H1 (cell line): ENCODE results near the gene SFXN1. TPM values are rescaled to one million over a fixed set of nuclear protein-coding genes. Genes with fewer than 3 reads are reported as not detected.
A peak's percentile ranks its signal among the peaks of the same experiment; 100 is the strongest.

Experiments used
- CTCF ChIA-PET: fragments of 300-600 bp; sonication (Branson Sonifier 250); formaldehyde crosslinking; loops from one replicate; lab custom pipeline; 2021; ENCODE audit not compliant: partially characterized antibody; lab: Charles Lee
- POLR2A ChIA-PET: fragments of 300-600 bp; sonication (Branson Sonifier 250); formaldehyde crosslinking; loops from one replicate; lab custom pipeline; 2021; ENCODE audit warnings: inconsistent platforms; ENCODE audit not compliant: partially characterized antibody; lab: Charles Lee
- DNase-seq, 2 experiments: peaks; one replicate each; pipeline versions ENCODE4 v3.0.0 to v3.0.0-alpha.2; 2010 to 2022; ENCODE audit warnings: low spot score in 2 of 2, low read depth in 1 of 2, mixed read lengths in 1 of 2
- FAIRE-seq: peaks from 2 replicates; lab custom pipeline; 2011; peaks lifted over from hg19 to GRCh38; lab: Jason Lieb, UNC
- H2AFZ ChIP-seq: 2 replicates; pipeline ENCODE4 v1.8.1; 2012; ENCODE audit warnings: low read length, inconsistent platforms
- H2AK5ac ChIP-seq: 2 replicates; pipeline ENCODE4 v1.6.1; 2013; ENCODE audit warnings: low read depth, low read length
- H2BK120ac ChIP-seq: replicated peaks from 2 replicates; pipeline ENCODE3; 2013; ENCODE audit warnings: low read depth, low read length, inconsistent platforms
- H2BK12ac ChIP-seq: 2 replicates; pipeline ENCODE4 v1.6.1; 2013; ENCODE audit warnings: low read depth, low read length
- H2BK15ac ChIP-seq: 2 replicates; pipeline ENCODE4 v1.6.1; 2013; ENCODE audit warnings: low read length
- H2BK20ac ChIP-seq: 2 replicates; pipeline ENCODE4 v1.6.1; 2013; ENCODE audit warnings: low read length
- H2BK5ac ChIP-seq: 2 replicates; pipeline ENCODE4 v1.6.1; 2013; ENCODE audit warnings: low read depth, low read length
- H3K14ac ChIP-seq: 2 replicates; pipeline ENCODE4 v1.6.1; 2013; ENCODE audit warnings: inconsistent platforms; ENCODE audit not compliant: insufficient read length
- H3K18ac ChIP-seq: 2 replicates; pipeline ENCODE4 v1.6.1; 2013; ENCODE audit warnings: low read length; ENCODE audit errors: extremely low read depth
- H3K23ac ChIP-seq: 2 replicates; pipeline ENCODE4 v1.6.1; 2013; ENCODE audit warnings: inconsistent platforms; ENCODE audit not compliant: insufficient read length
- H3K23me2 ChIP-seq: 2 replicates; pipeline ENCODE4 v1.6.1; 2013; ENCODE audit warnings: low read depth, low read length
- H3K27ac ChIP-seq: 2 replicates; pipeline ENCODE4 v1.6.1; 2011; ENCODE audit warnings: low read depth, low read length, inconsistent platforms
- H3K27me3 ChIP-seq, 4 experiments: replicated peaks in 1 of 4; 1 replicate in 1 of 4; 2 replicates in 3 of 4; pipeline versions ENCODE4 v1.6.1 to v1.8.1; 2011 to 2013; ENCODE audit warnings: low read length in 3 of 4, mild to moderate bottlenecking in 3 of 4, inconsistent platforms in 2 of 4, mixed read lengths in 2 of 4, moderate library complexity in 1 of 4; ENCODE audit not compliant: control insufficient read depth in 3 of 4, insufficient read depth in 3 of 4; ENCODE audit errors: extremely low read depth in 1 of 4
- H3K36me3 ChIP-seq, 4 experiments: 2 replicates each; pipeline versions ENCODE4 v1.6.1 to v1.8.1; 2011 to 2013; ENCODE audit warnings: mild to moderate bottlenecking in 4 of 4, low read length in 3 of 4, moderate library complexity in 2 of 4, control low read depth in 1 of 4, inconsistent platforms in 1 of 4; ENCODE audit not compliant: insufficient read depth in 4 of 4, control insufficient read depth in 2 of 4
- H3K4ac ChIP-seq: replicated peaks from 2 replicates; pipeline ENCODE3; 2013; ENCODE audit warnings: low read length, low read depth, mixed read lengths, inconsistent platforms; ENCODE audit not compliant: insufficient read length
- H3K4me1 ChIP-seq, 4 experiments: replicated peaks in 1 of 4; 1 replicate in 1 of 4; 2 replicates in 3 of 4; pipeline versions ENCODE4 v1.6.1 to v1.8.1; 2011 to 2013; ENCODE audit warnings: low read length in 3 of 4, inconsistent platforms in 2 of 4, mixed read lengths in 1 of 4; ENCODE audit not compliant: insufficient read depth in 4 of 4, control insufficient read depth in 3 of 4
- H3K4me2 ChIP-seq, 2 experiments: 2 replicates each; pipeline versions ENCODE4 v1.6.1 to v1.8.1; 2011 to 2013; ENCODE audit warnings: low read depth in 2 of 2, low read length in 2 of 2, control low read depth in 1 of 2, inconsistent platforms in 1 of 2, mild to moderate bottlenecking in 1 of 2; ENCODE audit not compliant: insufficient read depth in 1 of 2
- H3K4me3 ChIP-seq, 4 experiments: fragments of 200-600, 300-600 bp in 1 of 4; sonication (generic), shearing (Covaris generic), sonication (Bioruptor Twin) in 1 of 4; 2 replicates each; pipeline versions ENCODE4 v1.5.1 to v1.8.1; 2011 to 2016; ENCODE audit warnings: low read length in 4 of 4, low read depth in 3 of 4, control low read depth in 2 of 4, inconsistent platforms in 2 of 4, mild to moderate bottlenecking in 2 of 4, mixed read lengths in 1 of 4, moderate library complexity in 1 of 4; ENCODE audit not compliant: insufficient read depth in 2 of 4; ENCODE audit errors: extremely low read depth in 1 of 4
- H3K56ac ChIP-seq: replicated peaks from 2 replicates; pipeline ENCODE3; 2013; ENCODE audit warnings: low read depth, mild to moderate bottlenecking, mixed read lengths, low read length, inconsistent platforms; ENCODE audit not compliant: insufficient read length
- H3K79me1 ChIP-seq: 2 replicates; pipeline ENCODE4 v1.6.1; 2013; ENCODE audit warnings: low read depth, low read length, control low read depth
- H3K79me2 ChIP-seq, 2 experiments: 2 replicates each; pipeline versions ENCODE4 v1.6.1 to v1.8.1; 2012 to 2013; ENCODE audit warnings: low read length in 2 of 2, mild to moderate bottlenecking in 2 of 2, inconsistent platforms in 1 of 2; ENCODE audit not compliant: insufficient read depth in 2 of 2, control insufficient read depth in 1 of 2
- H3K9ac ChIP-seq, 4 experiments: replicated peaks in 1 of 4; 1 replicate in 1 of 4; 2 replicates in 3 of 4; pipeline versions ENCODE4 v1.6.1 to v1.8.1; 2011 to 2013; ENCODE audit warnings: low read depth in 3 of 4, low read length in 3 of 4, control low read depth in 2 of 4, mild to moderate bottlenecking in 2 of 4, moderate library complexity in 2 of 4, inconsistent platforms in 1 of 4; ENCODE audit errors: extremely low read depth in 1 of 4
- H3K9me3 ChIP-seq, 2 experiments: 2 replicates each; pipeline versions ENCODE4 v1.6.1 to v1.8.1; 2012 to 2013; ENCODE audit warnings: mild to moderate bottlenecking in 2 of 2, moderate library complexity in 2 of 2, control low read depth in 1 of 2, inconsistent platforms in 1 of 2, low read depth in 1 of 2, low read length in 1 of 2, mixed read lengths in 1 of 2; ENCODE audit not compliant: insufficient read depth in 2 of 2
- H4K20me1 ChIP-seq, 2 experiments: replicated peaks in 1 of 2; 2 replicates each; pipeline versions ENCODE3 to v1.8.1; 2011 to 2013; ENCODE audit warnings: inconsistent platforms in 2 of 2, low read length in 2 of 2, mild to moderate bottlenecking in 1 of 2; ENCODE audit not compliant: insufficient read depth in 2 of 2, control insufficient read depth in 1 of 2
- H4K5ac ChIP-seq: 2 replicates; pipeline ENCODE4 v1.6.1; 2013; ENCODE audit warnings: low read length, low read depth, mixed read lengths, inconsistent platforms; ENCODE audit not compliant: insufficient read length
- H4K8ac ChIP-seq: 2 replicates; pipeline ENCODE4 v1.8.0; 2013; ENCODE audit warnings: mild to moderate bottlenecking, moderate library complexity, low read length, inconsistent platforms; ENCODE audit not compliant: insufficient read depth; ENCODE audit errors: extremely low read depth
- H4K91ac ChIP-seq: replicated peaks from 2 replicates; pipeline ENCODE3; 2013; ENCODE audit warnings: low read length, mixed read lengths, inconsistent platforms; ENCODE audit not compliant: insufficient read length
- BCL11A ChIP-seq, 2 experiments: IDR thresholded peaks; one replicate each; pipeline ENCODE4 v1.6.1; 2011; ENCODE audit warnings: low read depth in 2 of 2, low read length in 2 of 2, mild to moderate bottlenecking in 2 of 2
- CTBP2 ChIP-seq: IDR thresholded peaks from 2 replicates; pipeline ENCODE4 v1.7.0; 2011; ENCODE audit warnings: borderline replicate concordance, mild to moderate bottlenecking, moderate library complexity, mixed read lengths, low read length; ENCODE audit not compliant: insufficient read depth, insufficient read length
- GTF2F1 ChIP-seq: IDR thresholded peaks from 2 replicates; pipeline ENCODE4 v1.6.1; 2012; ENCODE audit warnings: low read depth, low read length, improper control_type of control experiment, borderline replicate concordance
- KDM1A ChIP-seq: fragments of 200-600, 300-600 bp; sonication (generic); IDR thresholded peaks from 2 replicates; pipeline ENCODE4 v1.7.1; 2016; ENCODE audit warnings: mild to moderate bottlenecking, low read length, borderline replicate concordance
- RNF2 ChIP-seq: fragments of 200-900, 300-1000 bp; sonication (generic); IDR thresholded peaks from 2 replicates; pipeline ENCODE4 v1.7.1; 2016; ENCODE audit warnings: borderline replicate concordance, low read depth, mild to moderate bottlenecking, antibody characterized with exemption, low read length; ENCODE audit not compliant: poor library complexity, severe bottlenecking; ENCODE audit errors: missing control alignments
- SRF ChIP-seq: IDR thresholded peaks from 2 replicates; pipeline ENCODE4 v1.6.1; 2011; ENCODE audit warnings: mild to moderate bottlenecking, low read depth, low read length, moderate library complexity
- SUZ12 ChIP-seq: fragments of 200-600 bp; sonication (generic); IDR thresholded peaks from 2 replicates; pipeline ENCODE4 v1.6.1; 2012; ENCODE audit warnings: mild to moderate bottlenecking, inconsistent platforms, low read length, moderate library complexity, mixed read lengths
- TBP ChIP-seq: IDR thresholded peaks from 2 replicates; pipeline ENCODE4 v1.6.1; 2011; ENCODE audit warnings: low read depth, low read length, improper control_type of control experiment
- TCF12 ChIP-seq: IDR thresholded peaks from 2 replicates; pipeline ENCODE4 v1.6.1; 2011; ENCODE audit warnings: low read depth, mild to moderate bottlenecking, low read length
- TEAD4 ChIP-seq: IDR thresholded peaks from 2 replicates; pipeline ENCODE4 v1.6.1; 2012; ENCODE audit warnings: low read depth, low read length, inconsistent platforms, mixed read lengths
- ZNF274 ChIP-seq: IDR thresholded peaks from 2 replicates; pipeline ENCODE4 v1.7.0; 2012; ENCODE audit warnings: low read length, borderline replicate concordance; ENCODE audit errors: extremely low read depth
- WGBS, 2 experiments: shearing (Covaris generic) in 1 of 2; methylation state at CpG; one replicate each; pipeline versions ENCODE4 v1.1.6 to v1.1.7; 2013 to 2015; ENCODE audit warnings: low lambda C conversion rate in 2 of 2, mixed read lengths in 2 of 2, inconsistent platforms in 1 of 2, low coverage in 1 of 2, missing lambda C conversion rate in 1 of 2; ENCODE audit not compliant: insufficient replicate concordance in 2 of 2, insufficient coverage in 1 of 2, insufficient read length in 1 of 2; ENCODE audit errors: extremely low coverage in 1 of 2, missing lambda C conversion rate in 1 of 2; 5-methylcytosine and 5-hydroxymethylcytosine counted together
- polyA plus RNA-seq, 7 experiments: library from polyadenylated mRNA; depleted of rRNA in 3 of 7; stranded (reverse) in 5 of 7; unstranded in 2 of 7; fragments of >200 nt in 5 of 7; fragments of 200-250 nt in 2 of 7; gene quantifications; 1 replicate in 5 of 7; 2 replicates in 1 of 7; 4 replicates in 1 of 7; pipeline versions ENCODE4 v1.2.1 to v1.2.3, GENCODE V29; 2011 to 2013; ENCODE audit warnings: missing spikeins in 2 of 7, mixed read lengths in 2 of 7
- total RNA-seq: library from RNA; stranded (reverse); fragmentation: NEBNext Ultra II Directional; extraction: Animal tissue kit (Norgen Biotek cat#: 25700); gene quantifications from 2 replicates; pipeline ENCODE4 v1.2.1, GENCODE V29; 2021

Gene SFXN1
- total and polyA plus RNA-seq, 2 of the 8 experiments (the other 6 are each of a cell fraction or from before 2014, with no cell fraction given), result 72.7 to 97.6 TPM

- ChIA-PET POLR2A (no interaction called here), CTCF (interaction anchor here (0.6 to 3.6 kb wide), 5 partner anchors 10 to 403 kb away, joined by 3 to 17 read pairs (median 3); no protein-coding TSS in a partner anchor)
- no peak for FAIRE-seq
- H3K14ac ChIP-seq, result no peak overlapping the region
- no peaks in the 10 kb centered on the region for H3K79me1 ChIP-seq
- H4K8ac ChIP-seq, result no peak overlapping the region
- no peak for TF ChIP-seq TCF12
- TF ChIP-seq BCL11A (IDR thresholded peaks at IDR 0.05; ENCODE audit: low read depth in 2 of 2, low read length in 2 of 2), result no peak
- no peak for TF ChIP-seq TEAD4
- no peak for TF ChIP-seq SRF
- TF ChIP-seq GTF2F1, result no peak
- TF ChIP-seq TBP, result no peak
- TF ChIP-seq CTBP2, result no peak
- no peak for TF ChIP-seq RNF2
- TF ChIP-seq ZNF274, result no peak
- no peak for TF ChIP-seq SUZ12
- TF ChIP-seq KDM1A, result no peak
- H3K9me3 ChIP-seq, result no peaks in the 10 kb centered on the region
- no peaks in the 10 kb centered on the region for H3K79me2 ChIP-seq
- no peak overlapping the region for H4K5ac ChIP-seq
- no peak overlapping the region for H3K27ac ChIP-seq
- no peak overlapping the region for H3K56ac ChIP-seq
- no peak overlapping the region for H2BK15ac ChIP-seq
- no peaks in the 10 kb centered on the region for H3K23me2 ChIP-seq
- peaks cover 9 to 17% (median 16%) of the 10 kb centered on the region in 4 experiments for H3K4me1 ChIP-seq
- H4K91ac ChIP-seq, result no peak overlapping the region
- peak overlapping the region; percentile 88; the same call in 1 of the 2 replicates for H2BK20ac ChIP-seq
- no peak overlapping the region for H2BK5ac ChIP-seq
- no peaks in the 10 kb centered on the region for H3K36me3 ChIP-seq
- no peak overlapping the region for H3K4ac ChIP-seq
- H2AFZ ChIP-seq, result no peak overlapping the region
- H3K4me3 ChIP-seq, result no peak overlapping the region
- H4K20me1 ChIP-seq, result no peaks in the 10 kb centered on the region
- DNase-seq, result no peak
- H3K9ac ChIP-seq, result no peak overlapping the region
- no peak overlapping the region for H3K4me2 ChIP-seq
- H3K27me3 ChIP-seq, result no peaks in the 10 kb centered on the region
- WGBS, 2 experiments, result 92% methylated on average over 4 of the region's 4 CpGs; no CpG with 5 or more reads in 1 of the 2 experiments
- no peak overlapping the region for H2AK5ac ChIP-seq
- no peak overlapping the region for H3K23ac ChIP-seq
- H3K18ac ChIP-seq, result no peak overlapping the region; the same call in 1 of the 2 replicates
- H2BK120ac ChIP-seq, result no peak overlapping the region
- H2BK12ac ChIP-seq, result peak overlapping the region; percentile 95; the same call in 1 of the 2 replicates
Observed at GRCh38 chr5:175551266-175551665, 72.9 kb downstream of the SFXN1 start.
